ACC112 (cell line): ENCODE measurements around the gene HDAC9.

Experiments
- H2AFZ ChIP-seq: fragments of 200-600 bp; sonication (generic); one replicate; pipeline ENCODE4 v1.6.0; 2017; ENCODE audit warnings: antibody characterized with exemption, low read length; ENCODE audit not compliant: unreplicated experiment
- H3K27ac ChIP-seq: fragments of 200-600 bp; sonication (generic); 2 replicates; pipeline ENCODE4 v1.5.1; 2014; ENCODE audit warnings: low read depth, mild to moderate bottlenecking, antibody characterized with exemption, low read length, moderate library complexity
- H3K27me3 ChIP-seq: fragments of 200-600 bp; sonication (generic); 2 replicates; pipeline ENCODE4 v1.6.1; 2014; ENCODE audit warnings: mild to moderate bottlenecking, antibody characterized with exemption, low read length, moderate library complexity, mixed read lengths; ENCODE audit not compliant: insufficient read depth
- H3K36me3 ChIP-seq: fragments of 200-600 bp; sonication (generic); 2 replicates; pipeline ENCODE4 v1.6.1; 2016; ENCODE audit warnings: mild to moderate bottlenecking, antibody characterized with exemption, low read length, moderate library complexity, mixed read lengths; ENCODE audit not compliant: insufficient read depth
- H3K4me1 ChIP-seq: fragments of 200-600 bp; sonication (generic); one replicate; pipeline ENCODE4 v1.6.1; 2016; ENCODE audit warnings: low read length, mixed read lengths; ENCODE audit not compliant: insufficient read depth, unreplicated experiment, control insufficient read depth
- H3K4me3 ChIP-seq: fragments of 200-600 bp; sonication (generic); 2 replicates; pipeline ENCODE4 v1.5.1; 2014; ENCODE audit warnings: mild to moderate bottlenecking, low read depth, low read length
- H3K79me2 ChIP-seq: fragments of 200-600 bp; sonication (generic); one replicate; pipeline ENCODE4 v1.6.0; 2016; ENCODE audit warnings: low read length; ENCODE audit not compliant: control insufficient read depth, unreplicated experiment, insufficient read depth

Gene HDAC9

GRCh38 chr7:18778594-18778993 is 283.0 kb downstream of the HDAC9 start:
- Histone ChIP-seq H3K27ac (no peak overlapping the region), H3K79me2 (no peaks in the 10 kb centered on the region), H3K4me3 (no peak overlapping the region), H3K27me3 (no peaks in the 10 kb centered on the region), H3K4me1 (peaks cover 5% of the 10 kb centered on the region), H2AFZ (no peak overlapping the region), H3K36me3 (no peaks in the 10 kb centered on the region)

- Histone ChIP-seq H3K36me3 (no peaks in the 10 kb centered on the region), H3K4me3 (no peak overlapping the region), H3K27me3 (no peaks in the 10 kb centered on the region), H2AFZ (no peak overlapping the region), H3K4me1 (no peaks in the 10 kb centered on the region), H3K27ac (no peak overlapping the region), H3K79me2 (no peaks in the 10 kb centered on the region)
Measured at GRCh38 chr7:18780266-18780665, 284.7 kb downstream of the HDAC9 start.

DNA sequence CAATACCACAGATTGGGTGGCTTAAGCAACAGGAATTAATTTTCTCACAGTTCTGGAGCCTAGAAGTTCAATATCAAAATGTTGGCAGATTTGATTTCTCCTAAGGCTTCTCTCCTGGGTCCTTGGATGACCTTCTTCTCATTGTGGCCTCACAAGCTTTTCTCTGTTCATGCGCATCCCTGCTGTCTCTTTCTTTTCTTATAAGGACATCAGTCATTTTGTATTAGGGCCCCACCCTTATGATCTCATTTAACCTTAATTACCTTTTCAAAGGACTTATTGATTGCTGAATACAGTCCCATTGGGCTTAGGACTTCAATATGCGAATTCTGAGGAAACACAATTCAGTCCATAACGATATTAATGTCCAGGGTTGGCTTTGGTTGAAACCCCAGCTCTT is 285.4 kb downstream of the HDAC9 start:
- Histone ChIP-seq H3K36me3 (no peaks in the 10 kb centered on the region), H3K27ac (no peak overlapping the region), H3K27me3 (no peaks in the 10 kb centered on the region)

GRCh38 chr7:18786196-18786727 is 290.7 kb downstream of the HDAC9 start:
- Histone ChIP-seq H3K27me3 (no peaks in the 10 kb centered on the region), H3K36me3 (no peaks in the 10 kb centered on the region), H3K79me2 (no peaks in the 10 kb centered on the region), H3K4me1 (no peaks in the 10 kb centered on the region), H2AFZ (no peak overlapping the region), H3K4me3 (no peak overlapping the region), H3K27ac (no peak overlapping the region)

More for the DNA sequence above, 285.4 kb downstream of the HDAC9 start:
- Histone ChIP-seq H2AFZ (no peak overlapping the region), H3K4me3 (no peak overlapping the region), H3K79me2 (no peaks in the 10 kb centered on the region), H3K4me1 (no peaks in the 10 kb centered on the region)

GRCh38 chr7:18786796-18787195 is 291.2 kb downstream of the HDAC9 start:
- no peak overlapping the region for H2AFZ ChIP-seq
- H3K4me3 ChIP-seq: no peak overlapping the region
- no peaks in the 10 kb centered on the region for H3K79me2 ChIP-seq
- no peaks in the 10 kb centered on the region for H3K27me3 ChIP-seq
- H3K27ac ChIP-seq: no peak overlapping the region
- no peaks in the 10 kb centered on the region for H3K4me1 ChIP-seq
- no peaks in the 10 kb centered on the region for H3K36me3 ChIP-seq

DNA sequence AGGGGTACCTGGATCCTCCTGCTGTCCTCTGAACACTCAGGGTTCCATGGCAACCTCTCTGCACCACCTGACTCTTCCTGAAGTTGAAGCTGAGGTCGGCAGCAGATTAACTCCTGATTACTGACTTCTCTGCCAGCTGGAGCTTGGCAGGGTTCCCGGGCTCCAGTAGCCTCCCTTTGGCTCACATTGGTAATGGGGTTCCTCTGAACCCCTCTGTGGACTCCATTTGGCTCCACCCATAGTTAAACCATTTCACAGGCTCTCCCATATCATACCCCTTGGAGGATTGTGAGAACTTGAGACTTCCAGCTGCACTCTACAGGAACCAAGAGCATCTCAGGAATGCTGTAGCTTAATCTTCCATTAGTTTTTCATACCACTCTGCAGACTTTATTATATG is 292.5 kb downstream of the HDAC9 start:
- H3K36me3 ChIP-seq: no peaks in the 10 kb centered on the region
- no peak overlapping the region for H3K4me3 ChIP-seq
- no peaks in the 10 kb centered on the region for H3K4me1 ChIP-seq
- H3K27ac ChIP-seq: no peak overlapping the region
- no peak overlapping the region for H2AFZ ChIP-seq
- no peaks in the 10 kb centered on the region for H3K27me3 ChIP-seq
- no peaks in the 10 kb centered on the region for H3K79me2 ChIP-seq

GRCh38 chr7:18792871-18793595 is 297.5 kb downstream of the HDAC9 start:
- Histone ChIP-seq H3K4me1 (no peaks in the 10 kb centered on the region), H3K79me2 (no peaks in the 10 kb centered on the region), H3K36me3 (no peaks in the 10 kb centered on the region), H3K27me3 (no peaks in the 10 kb centered on the region), H2AFZ (no peak overlapping the region), H3K4me3 (no peak overlapping the region), H3K27ac (no peak overlapping the region)

- no peaks in the 10 kb centered on the region for H3K79me2 ChIP-seq
- H3K36me3 ChIP-seq: no peaks in the 10 kb centered on the region
- H3K4me3 ChIP-seq: no peak overlapping the region
- H3K27ac ChIP-seq: no peak overlapping the region
- no peak overlapping the region for H2AFZ ChIP-seq
- H3K27me3 ChIP-seq: no peaks in the 10 kb centered on the region
- H3K4me1 ChIP-seq: no peaks in the 10 kb centered on the region
Measured at GRCh38 chr7:18796216-18796615, 300.7 kb downstream of the HDAC9 start.

DNA sequence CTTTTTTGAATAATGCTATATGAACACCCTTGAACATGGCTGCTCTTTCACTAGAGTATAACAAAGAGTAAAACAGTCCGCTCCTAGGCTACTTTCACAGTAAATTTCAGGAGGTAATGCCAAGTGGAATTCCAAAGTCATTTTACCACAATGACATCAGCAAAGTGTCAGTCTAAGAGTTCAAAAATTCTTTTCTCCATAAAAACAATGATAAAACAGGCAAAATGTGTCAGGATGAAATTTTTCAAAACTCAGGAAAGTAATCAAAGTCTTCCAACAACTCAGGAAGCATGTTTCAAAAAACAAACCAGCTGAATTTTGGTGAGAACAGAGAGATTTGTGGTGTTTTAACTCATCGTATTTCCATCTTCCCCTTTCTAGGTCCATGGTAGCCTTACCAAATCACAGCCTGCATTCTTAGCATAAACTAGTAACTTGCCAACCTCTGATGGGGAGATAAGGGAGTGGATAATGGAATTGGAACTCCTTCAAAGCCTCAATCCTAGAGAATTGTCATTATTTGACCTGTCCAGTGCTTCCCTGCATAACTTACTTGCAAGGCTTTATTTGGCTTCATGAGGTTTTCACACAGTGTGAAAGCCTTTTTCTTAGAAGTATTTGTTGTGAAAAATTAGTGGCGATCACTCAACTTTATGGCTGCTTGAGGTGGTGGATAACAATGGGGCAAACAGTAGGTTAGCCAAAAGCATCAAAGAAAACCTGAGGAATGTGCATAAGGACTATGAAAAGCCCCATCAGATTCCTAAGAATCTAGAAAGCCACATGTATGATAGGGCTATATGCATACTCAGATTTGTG is 302.7 kb downstream of the HDAC9 start:
- Histone ChIP-seq H3K4me1 (no peaks in the 10 kb centered on the region), H3K4me3 (no peak overlapping the region), H3K36me3 (no peaks in the 10 kb centered on the region), H3K27ac (no peak overlapping the region), H3K27me3 (no peaks in the 10 kb centered on the region), H2AFZ (no peak overlapping the region), H3K79me2 (no peaks in the 10 kb centered on the region)

DNA sequence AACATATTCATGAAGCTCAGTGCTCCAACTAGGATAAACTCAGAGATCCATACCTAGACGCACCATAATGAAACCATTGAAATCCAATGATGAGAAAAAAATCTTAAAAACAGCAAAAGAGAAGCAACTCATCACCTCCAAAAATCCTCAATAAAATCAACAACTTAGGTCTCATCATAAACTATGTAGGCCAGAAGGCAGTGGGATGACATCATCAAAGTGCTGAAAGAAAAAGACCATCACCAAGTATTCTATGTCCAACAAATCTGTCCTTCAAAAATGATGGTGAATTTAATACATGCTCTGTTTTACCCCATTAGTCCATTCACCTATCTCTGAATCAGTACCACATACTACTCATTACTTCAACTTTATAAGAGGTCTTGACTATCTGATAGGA is 304.4 kb downstream of the HDAC9 start:
- H3K27me3 ChIP-seq: no peaks in the 10 kb centered on the region
- H3K36me3 ChIP-seq: no peaks in the 10 kb centered on the region
- H2AFZ ChIP-seq: no peak overlapping the region
- H3K79me2 ChIP-seq: no peaks in the 10 kb centered on the region
- H3K27ac ChIP-seq: no peak overlapping the region
- no peaks in the 10 kb centered on the region for H3K4me1 ChIP-seq
- no peak overlapping the region for H3K4me3 ChIP-seq

GRCh38 chr7:18803923-18804322 is 308.4 kb downstream of the HDAC9 start:
- no peaks in the 10 kb centered on the region for H3K4me1 ChIP-seq
- H2AFZ ChIP-seq: no peak overlapping the region
- no peaks in the 10 kb centered on the region for H3K79me2 ChIP-seq
- H3K4me3 ChIP-seq: no peak overlapping the region
- H3K27ac ChIP-seq: no peak overlapping the region
- no peaks in the 10 kb centered on the region for H3K36me3 ChIP-seq
- no peaks in the 10 kb centered on the region for H3K27me3 ChIP-seq
